AG04450 (cell line): ENCODE measurements around the gene CADM2. TPM values are rescaled to one million over a fixed set of nuclear protein-coding genes. Genes with fewer than 3 reads are reported as not detected.

ENCODE experiments used
- CTCF ChIA-PET: fragments of 300-600, 350-600 bp; formaldehyde crosslinking; extraction: SDS; loops from one replicate; lab custom pipeline; 2022; ENCODE audit warnings: antibody characterized with exemption, inconsistent platforms; lab: Charles Lee
- POLR2A ChIA-PET: fragments of 350-600 bp; formaldehyde crosslinking; extraction: SDS; loops from one replicate; lab custom pipeline; 2021; ENCODE audit warnings: antibody characterized with exemption, inconsistent platforms; lab: Yijun Ruan, JAX
- DNase-seq: peaks from one replicate; pipeline ENCODE4 v3.0.0-alpha.2; 2011; ENCODE audit warnings: low read depth, low spot score
- H3K27ac ChIP-seq: one replicate; pipeline ENCODE4 v1.5.1; 2012; ENCODE audit warnings: low read depth, low read length, control low read depth
- H3K27me3 ChIP-seq: one replicate; pipeline ENCODE4 v1.6.0; 2012; ENCODE audit warnings: low read length; ENCODE audit not compliant: control insufficient read depth, insufficient read depth
- H3K4me3 ChIP-seq: 2 replicates; pipeline ENCODE4 v1.5.1; 2011; ENCODE audit warnings: mild to moderate bottlenecking, low read depth, low read length, control low read depth
- H3K9me3 ChIP-seq: 2 replicates; pipeline ENCODE4 v1.5.1; 2012; ENCODE audit warnings: low read length; ENCODE audit not compliant: control insufficient read depth, insufficient read depth
- CTCF ChIP-seq: IDR thresholded peaks from 2 replicates; pipeline ENCODE4 v1.5.1; 2011; ENCODE audit warnings: low read depth, low read length, control low read depth, inconsistent platforms
- polyA plus RNA-seq: library from polyadenylated mRNA; depleted of rRNA; stranded (reverse); fragments of >200 nt; gene quantifications from 2 replicates; pipeline ENCODE4 v1.2.3, GENCODE V29; 2011

The CADM2 gene
- polyA plus RNA-seq, 1 experiment, result not detected

- Histone ChIP-seq H3K27me3 (no peaks in the 10 kb centered on the region), H3K9me3 (no peaks in the 10 kb centered on the region), H3K27ac (no peak overlapping the region), H3K4me3 (no peak overlapping the region)
- ChIA-PET POLR2A (no interaction called here), CTCF (interaction anchor here (1.9 kb wide), 1 partner anchor 16 kb away, joined by 6 read pairs; no protein-coding TSS in a partner anchor)
- DNase-seq, result no peak
- TF ChIP-seq CTCF, result no peak
These were observed 632.7 kb downstream of the CADM2 start for GRCh38 chr3:85591451-85591850.

DNA sequence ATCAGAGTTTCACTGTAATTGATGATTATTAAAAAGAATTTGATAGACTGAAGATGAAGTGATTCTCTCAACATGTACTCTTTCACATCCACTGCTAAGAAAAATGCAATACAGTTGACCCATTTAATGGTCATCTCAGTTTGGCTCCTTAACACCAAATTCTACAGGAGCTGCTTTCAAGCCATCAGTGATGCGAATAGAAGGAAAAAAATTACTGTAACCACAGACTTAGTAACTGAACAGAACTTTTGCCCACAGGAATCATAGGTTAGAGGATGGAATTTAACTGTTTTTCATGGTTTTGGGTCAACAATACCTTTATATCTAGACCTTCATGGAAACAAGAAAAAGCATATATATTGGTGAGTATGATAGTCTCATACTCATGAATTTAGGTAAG is 633.5 kb downstream of the CADM2 start:
- Histone ChIP-seq H3K27me3 (no peaks in the 10 kb centered on the region), H3K4me3 (no peak overlapping the region), H3K9me3 (no peaks in the 10 kb centered on the region), H3K27ac (no peak overlapping the region)
- TF ChIP-seq CTCF, result no peak
- ChIA-PET POLR2A (no interaction called here), CTCF (no interaction called here)
- DNase-seq, result no peak

DNA sequence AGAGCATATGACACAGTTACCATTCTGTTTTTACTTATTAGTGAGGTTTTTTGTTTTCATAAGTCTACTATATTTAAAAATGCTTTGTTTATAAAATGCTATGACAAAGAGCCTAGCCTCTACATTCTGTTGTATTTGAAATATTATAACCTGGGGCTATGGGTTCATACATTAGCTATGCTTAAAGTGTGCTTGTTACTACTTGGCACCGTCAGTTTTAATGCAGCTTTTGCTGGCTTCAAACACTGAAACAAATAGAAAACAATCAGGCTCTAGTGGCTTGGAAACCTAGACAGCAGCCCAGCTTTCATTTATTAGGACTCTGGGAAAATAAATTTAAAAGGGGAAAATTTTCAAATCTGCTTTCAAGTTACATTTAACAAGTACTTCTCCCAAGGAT is 635.9 kb downstream of the CADM2 start:
- POLR2A ChIA-PET, result no interaction called here
- no peak for TF ChIP-seq CTCF
- DNase-seq, result no peak

GRCh38 chr3:85603378-85603777 is 644.6 kb downstream of the CADM2 start:
- ChIA-PET CTCF (no interaction called here), POLR2A (no interaction called here)
- H3K27ac ChIP-seq, result no peak overlapping the region
- no peaks in the 10 kb centered on the region for H3K27me3 ChIP-seq
- no peak for DNase-seq
- H3K4me3 ChIP-seq, result no peak overlapping the region
- no peaks in the 10 kb centered on the region for H3K9me3 ChIP-seq
- TF ChIP-seq CTCF, result no peak

More for the DNA sequence above, 635.9 kb downstream of the CADM2 start:
- CTCF ChIA-PET, result no interaction called here
- Histone ChIP-seq H3K27me3 (no peaks in the 10 kb centered on the region), H3K27ac (no peak overlapping the region), H3K9me3 (no peaks in the 10 kb centered on the region), H3K4me3 (no peak overlapping the region)

DNA sequence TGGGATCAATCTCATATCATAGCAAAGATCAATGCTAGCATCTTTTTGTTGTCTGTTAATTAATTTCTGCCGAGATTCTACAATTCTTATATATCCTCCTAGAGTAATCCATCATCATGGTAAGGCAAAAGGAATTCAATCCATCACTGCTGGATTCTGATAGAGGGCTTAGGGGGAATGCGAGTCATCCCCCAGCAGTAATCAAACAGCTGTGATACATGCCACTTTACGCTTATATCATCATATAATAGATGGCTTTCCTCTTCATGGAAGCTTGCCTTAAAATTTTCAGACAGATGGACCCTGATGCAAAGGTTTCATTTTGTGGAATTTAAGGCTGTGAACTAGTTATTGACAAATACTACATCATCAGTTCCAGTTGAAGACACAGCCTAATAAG is 645.9 kb downstream of the CADM2 start:
- H3K27me3 ChIP-seq, result no peaks in the 10 kb centered on the region
- CTCF ChIA-PET, result interaction anchor here (0.7 kb wide), 1 partner anchor 28 kb away, joined by 3 read pairs; no protein-coding TSS in a partner anchor
- no peak overlapping the region for H3K4me3 ChIP-seq
- no peak overlapping the region for H3K27ac ChIP-seq
- POLR2A ChIA-PET, result no interaction called here
- H3K9me3 ChIP-seq, result no peaks in the 10 kb centered on the region
- no peak for DNase-seq
- TF ChIP-seq CTCF, result no peak
